ENCODE data around the gene TTC34.

The TTC34 gene

GRCh38 chr1:2590233-2591141 lies 211.0 kb downstream of the TTC34 start:
- no peak for DNase-seq (ENCODE audit: low spot score)

- no peak for DNase-seq (ENCODE audit: low spot score)
Measured at GRCh38 chr1:2589431-2590232, 211.9 kb downstream of the TTC34 start.

GRCh38 chr1:2588661-2589430 lies 212.6 kb downstream of the TTC34 start:
- no peak for DNase-seq (ENCODE audit: low spot score)

- no peak for DNase-seq (ENCODE audit: low spot score)
Measured at GRCh38 chr1:2587860-2588571, 213.5 kb downstream of the TTC34 start.

- no peak for DNase-seq (ENCODE audit: low spot score)
Measured at GRCh38 chr1:2587071-2587859, 214.2 kb downstream of the TTC34 start.

- DNase-seq (ENCODE audit: low spot score): peak; percentile 98
Measured at GRCh38 chr1:2586154-2587070, 215.1 kb downstream of the TTC34 start, which contains the start of gene PRXL2B. PRXL2B (plus strand) TSS chr1:2586777; CDS start chr1:2586886, 109 bp downstream.

Data from D341Med (cell line).